Measurements from ENCODE around the gene FRMD5. TPM values are rescaled to one million over a fixed set of nuclear protein-coding genes. Genes with fewer than 3 reads are reported as not detected.

The FRMD5 gene
- total RNA-seq, 1 donor from 2014 or later = 1.5 TPM

DNA sequence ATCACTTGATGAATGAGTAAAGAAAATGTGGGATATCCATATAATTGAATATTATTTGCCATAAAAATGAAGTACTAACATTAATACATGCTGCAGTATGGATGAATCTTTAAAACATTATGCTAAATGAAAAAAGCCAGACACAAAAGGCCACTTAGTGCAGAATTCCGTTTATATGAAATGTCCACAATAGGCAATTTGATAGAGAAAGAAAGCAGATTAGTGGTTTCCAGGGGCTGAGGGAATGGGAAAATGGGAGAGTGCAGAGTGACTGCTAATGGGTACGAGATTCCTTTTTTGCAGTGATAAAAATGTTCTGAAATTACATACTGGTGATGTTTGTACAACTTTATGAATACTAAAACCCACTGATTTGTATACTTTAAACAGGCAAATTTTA, 126.7 kb downstream of the FRMD5 start:
- no peak for TF ChIP-seq CTCF (IDR thresholded peaks at IDR 0.05)
- Mint-ChIP-seq H3K36me3 (ENCODE audit: low read depth) (no peaks in the 10 kb centered on the region), H3K9me3 (ENCODE audit: low read depth) (no peaks in the 10 kb centered on the region), H3K4me3 (ENCODE audit: unreplicated experiment) (no peak overlapping the region), H3K27ac (ENCODE audit: unreplicated experiment) (no peak overlapping the region), H3K27me3 (ENCODE audit: low read depth) (peaks cover 12% of the 10 kb centered on the region), H3K4me1 (ENCODE audit: low read depth) (no peaks in the 10 kb centered on the region)
- no peak for DNase-seq (ENCODE audit: low spot score)

DNA sequence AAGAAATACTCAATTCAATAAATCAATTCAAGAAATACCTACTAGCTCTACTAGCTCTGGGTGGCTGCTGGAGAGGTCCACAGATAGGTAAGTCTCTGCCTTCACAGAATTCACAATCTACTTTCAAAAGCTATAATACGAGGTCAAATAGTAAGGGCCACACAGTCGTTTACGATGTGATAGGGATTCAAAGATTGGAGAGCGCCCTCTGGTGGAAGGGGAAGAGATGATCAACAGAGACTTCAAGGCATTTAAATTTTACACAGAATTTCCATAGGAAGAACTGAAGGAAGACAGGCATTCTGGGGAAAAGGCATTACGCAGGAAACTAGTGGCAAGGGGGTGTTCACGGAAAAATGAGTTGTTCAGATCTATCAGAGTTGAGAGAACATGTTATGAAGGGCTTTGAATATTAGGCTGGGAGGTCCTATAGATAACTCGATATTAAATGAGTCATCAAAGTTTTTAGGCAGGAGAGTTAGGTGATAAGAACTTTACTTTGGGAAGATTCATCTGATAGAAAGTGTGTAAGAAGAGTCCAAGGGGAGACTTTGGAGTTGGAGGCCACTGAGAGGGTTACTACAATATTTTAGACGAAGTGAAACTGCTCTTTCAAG, 128.8 kb downstream of the FRMD5 start:
- Mint-ChIP-seq H3K9me3 (ENCODE audit: low read depth) (no peaks in the 10 kb centered on the region), H3K27ac (ENCODE audit: unreplicated experiment) (no peak overlapping the region), H3K4me3 (ENCODE audit: unreplicated experiment) (no peak overlapping the region), H3K36me3 (ENCODE audit: low read depth) (no peaks in the 10 kb centered on the region), H3K4me1 (ENCODE audit: low read depth) (no peaks in the 10 kb centered on the region), H3K27me3 (ENCODE audit: low read depth) (peaks cover 12% of the 10 kb centered on the region)
- TF ChIP-seq CTCF (IDR thresholded peaks at IDR 0.05) = peak; percentile 93
- no peak for DNase-seq (ENCODE audit: low spot score)

GRCh38 chr15:44064706-44065105, 130.4 kb downstream of the FRMD5 start:
- H3K27ac Mint-ChIP-seq (ENCODE audit: unreplicated experiment) = no peak overlapping the region
- no peaks in the 10 kb centered on the region for H3K4me1 Mint-ChIP-seq (ENCODE audit: low read depth)
- no peak for TF ChIP-seq CTCF (IDR thresholded peaks at IDR 0.05)
- no peaks in the 10 kb centered on the region for H3K36me3 Mint-ChIP-seq (ENCODE audit: low read depth)
- DNase-seq (ENCODE audit: low spot score) = no peak
- peaks cover 12% of the 10 kb centered on the region for H3K27me3 Mint-ChIP-seq (ENCODE audit: low read depth)
- H3K4me3 Mint-ChIP-seq (ENCODE audit: unreplicated experiment) = no peak overlapping the region
- H3K9me3 Mint-ChIP-seq (ENCODE audit: low read depth) = no peaks in the 10 kb centered on the region

DNA sequence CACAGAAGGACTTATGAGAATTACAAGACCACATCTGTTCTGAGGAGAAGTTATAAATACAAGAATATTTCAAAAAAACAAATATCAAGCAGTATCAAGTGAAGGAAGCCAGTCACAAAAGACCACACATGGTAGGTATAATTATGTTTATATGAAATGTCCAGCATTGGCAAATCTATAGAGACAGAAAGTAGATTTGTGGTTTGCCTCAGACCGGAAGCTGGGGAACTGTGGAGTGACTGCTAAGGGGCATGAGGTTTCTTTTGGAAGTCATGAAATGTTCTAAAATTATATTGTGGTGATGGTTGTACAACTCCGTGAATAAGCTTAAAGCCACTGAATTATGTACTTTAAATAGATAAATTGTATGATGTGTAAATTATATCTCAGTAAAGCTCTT, 136.9 kb downstream of the FRMD5 start:
- H3K27me3 Mint-ChIP-seq (ENCODE audit: low read depth) = peaks cover 23% of the 10 kb centered on the region
- H3K36me3 Mint-ChIP-seq (ENCODE audit: low read depth) = no peaks in the 10 kb centered on the region
- no peaks in the 10 kb centered on the region for H3K4me1 Mint-ChIP-seq (ENCODE audit: low read depth)
- H3K4me3 Mint-ChIP-seq (ENCODE audit: unreplicated experiment) = no peak overlapping the region
- no peak overlapping the region for H3K27ac Mint-ChIP-seq (ENCODE audit: unreplicated experiment)
- no peaks in the 10 kb centered on the region for H3K9me3 Mint-ChIP-seq (ENCODE audit: low read depth)
- no peak for TF ChIP-seq CTCF (IDR thresholded peaks at IDR 0.05)
- no peak for DNase-seq (ENCODE audit: low spot score)

- no peak for DNase-seq (ENCODE audit: low spot score)
- H3K4me1 Mint-ChIP-seq (ENCODE audit: low read depth) = no peaks in the 10 kb centered on the region
- H3K36me3 Mint-ChIP-seq (ENCODE audit: low read depth) = peaks cover 8% of the 10 kb centered on the region
- H3K4me3 Mint-ChIP-seq (ENCODE audit: unreplicated experiment) = no peak overlapping the region
- no peak for TF ChIP-seq CTCF (IDR thresholded peaks at IDR 0.05)
- peaks cover 7% of the 10 kb centered on the region for H3K9me3 Mint-ChIP-seq (ENCODE audit: low read depth)
- peaks cover 27% of the 10 kb centered on the region for H3K27me3 Mint-ChIP-seq (ENCODE audit: low read depth)
- H3K27ac Mint-ChIP-seq (ENCODE audit: unreplicated experiment) = no peak overlapping the region
Observed at GRCh38 chr15:44045661-44046060, 149.4 kb downstream of the FRMD5 start.

All from chondrocyte (in vitro differentiated cells).